HG03159 (cell line): ENCODE data around the gene CCM2.

Source experiments
- ATAC-seq: cut with Tn5 transposase; IDR thresholded peaks from one replicate; pipeline ENCODE4 v1.9.1; 2021; ENCODE audit warnings: mild to moderate bottlenecking, moderate library complexity; ENCODE audit not compliant: unreplicated experiment

Gene CCM2

DNA sequence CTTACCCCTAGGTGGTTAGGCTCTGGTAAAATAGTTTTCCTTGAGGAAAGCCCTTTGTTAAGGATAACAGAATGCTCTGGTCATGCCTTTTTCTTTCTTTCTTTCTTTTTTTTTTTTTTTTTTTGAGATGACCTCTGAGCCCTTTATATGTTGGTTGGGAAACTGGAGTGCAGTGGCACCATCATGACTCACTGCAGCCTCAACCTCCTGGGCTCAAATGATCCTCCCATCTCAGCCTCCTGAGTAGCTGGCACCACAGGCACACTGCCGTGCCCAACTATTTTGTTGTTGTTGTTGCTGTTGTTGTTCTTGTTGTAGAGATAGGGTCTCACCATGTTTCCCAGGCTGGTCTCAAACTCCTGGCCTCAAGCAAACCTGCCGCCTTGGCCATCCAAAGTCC lies 61.4 kb downstream of the CCM2 start:
- ATAC-seq: no peak

DNA sequence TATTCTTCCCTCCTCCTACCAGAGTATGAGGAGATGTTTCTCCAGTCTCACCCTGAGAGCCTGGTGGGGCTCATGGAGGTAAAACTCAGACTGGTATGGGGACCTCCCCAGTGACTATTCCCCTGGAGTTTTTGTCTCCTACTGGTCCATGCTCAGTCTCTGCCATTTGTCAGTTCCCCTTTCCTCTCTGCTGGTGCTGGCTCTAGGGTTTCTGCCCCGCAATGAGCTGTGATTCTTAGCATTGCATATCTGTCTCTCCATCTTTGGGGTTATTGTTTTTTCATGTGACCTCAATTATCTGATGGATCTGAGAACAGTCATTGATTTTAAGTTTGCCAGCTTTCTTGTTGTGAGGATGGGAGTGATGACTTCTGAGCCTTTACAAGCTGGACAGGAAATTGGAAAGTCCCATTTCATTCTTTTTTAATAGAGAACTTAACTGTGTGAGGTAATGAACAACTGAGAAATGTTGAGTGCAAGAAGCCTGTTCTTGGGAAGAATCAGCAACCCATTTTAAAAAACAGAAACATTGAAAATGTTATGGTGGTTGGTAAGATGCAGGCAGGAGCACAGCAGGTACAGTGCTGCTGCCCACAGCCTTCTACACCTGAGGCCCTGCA lies 61.9 kb downstream of the CCM2 start:
- no peak for ATAC-seq

DNA sequence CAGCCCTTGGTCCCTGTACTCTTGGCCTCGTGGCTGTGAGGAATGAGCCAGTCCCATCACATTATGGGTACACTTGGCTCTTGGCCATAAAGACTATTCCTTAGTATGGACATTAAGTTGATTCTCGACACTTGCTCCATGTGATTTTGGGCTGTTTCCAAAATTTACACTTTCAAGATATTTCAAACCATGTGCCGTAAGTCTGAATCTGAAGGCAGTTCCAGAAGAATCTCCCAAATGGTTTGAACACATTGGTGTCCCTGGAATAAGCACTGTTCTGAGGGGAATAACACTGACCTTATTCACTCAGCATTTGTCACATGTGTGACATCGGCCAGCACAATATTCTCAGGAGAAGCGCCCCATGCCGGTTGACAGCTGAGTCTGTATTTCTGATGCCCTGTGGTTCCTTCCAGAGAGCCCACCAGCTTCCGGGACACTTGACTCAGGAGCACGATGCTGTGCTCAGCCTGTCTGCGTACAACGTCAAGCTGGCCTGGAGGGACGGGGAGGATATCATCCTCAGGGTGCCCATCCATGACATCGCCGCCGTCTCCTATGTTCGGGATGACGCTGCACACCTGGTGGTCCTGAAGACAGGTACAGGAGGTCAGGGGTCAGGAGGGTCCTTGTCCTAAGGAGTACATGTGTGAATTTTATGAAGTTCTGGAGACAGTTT lies 64.2 kb downstream of the CCM2 start:
- ATAC-seq: no peak

DNA sequence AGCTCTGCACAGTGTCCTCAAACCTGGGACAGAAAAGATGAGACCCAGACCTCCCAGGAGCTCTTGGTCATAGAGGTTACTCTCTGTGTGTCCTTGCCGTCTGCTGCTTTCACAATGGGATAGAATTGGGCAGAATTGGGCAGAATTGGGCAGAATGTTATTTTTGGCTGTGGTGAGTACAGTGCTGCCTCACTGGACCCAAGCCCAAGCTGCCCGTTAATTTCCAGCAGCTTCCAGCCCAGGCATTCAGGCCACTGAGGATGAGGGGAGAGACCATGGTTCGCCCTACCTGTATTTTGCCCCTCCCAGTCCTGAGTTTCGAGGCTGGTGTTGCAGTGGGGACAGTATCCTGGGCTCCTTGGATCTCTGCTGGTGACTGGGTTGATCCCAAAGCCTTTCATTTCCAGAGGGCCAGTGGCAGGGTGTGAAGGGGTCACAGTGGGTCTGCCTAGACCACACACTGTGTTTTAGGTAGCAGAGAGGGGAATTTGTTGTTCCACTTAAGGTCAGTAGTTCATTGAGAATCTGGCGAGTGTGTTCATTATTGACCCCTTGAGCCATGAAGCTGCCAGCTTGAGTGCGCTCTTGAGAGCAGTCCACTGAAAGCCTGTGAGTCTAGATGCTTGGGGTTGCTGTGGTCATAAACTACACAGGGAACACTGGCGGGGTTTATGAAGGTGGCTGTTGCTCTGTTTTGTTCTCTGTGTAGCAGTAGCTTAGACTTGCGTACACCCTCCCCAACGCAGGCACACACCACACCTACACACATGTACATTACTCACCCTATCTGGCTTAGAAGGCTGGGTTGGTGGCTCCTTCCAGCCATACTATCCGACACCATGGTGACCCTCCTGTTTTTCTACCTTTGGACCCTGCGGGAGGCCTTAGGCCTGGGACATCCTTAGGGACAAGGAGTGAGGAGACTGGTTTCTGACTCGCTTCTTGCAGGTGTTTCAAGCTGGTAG lies 65.3 kb downstream of the CCM2 start:
- no peak for ATAC-seq

DNA sequence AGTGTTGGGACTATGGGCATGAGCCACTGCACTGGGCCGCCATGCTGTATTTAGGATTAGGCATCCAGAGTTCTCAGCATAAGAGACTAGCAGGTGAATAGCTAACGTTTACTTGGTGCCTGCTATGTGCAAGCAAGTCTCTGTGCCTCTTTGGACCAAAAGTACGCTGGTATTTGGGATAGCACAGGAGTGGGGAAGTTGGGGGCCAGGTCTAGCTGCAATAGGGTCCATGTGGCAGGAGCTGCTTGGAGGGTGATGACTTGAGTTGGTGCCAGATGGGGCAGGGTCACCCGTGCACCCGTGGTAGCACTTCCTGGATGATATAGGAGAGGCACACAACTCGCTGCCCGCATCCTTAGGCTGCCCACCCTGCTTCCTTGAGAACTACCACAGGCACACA lies 66.4 kb downstream of the CCM2 start:
- ATAC-seq: no peak

DNA sequence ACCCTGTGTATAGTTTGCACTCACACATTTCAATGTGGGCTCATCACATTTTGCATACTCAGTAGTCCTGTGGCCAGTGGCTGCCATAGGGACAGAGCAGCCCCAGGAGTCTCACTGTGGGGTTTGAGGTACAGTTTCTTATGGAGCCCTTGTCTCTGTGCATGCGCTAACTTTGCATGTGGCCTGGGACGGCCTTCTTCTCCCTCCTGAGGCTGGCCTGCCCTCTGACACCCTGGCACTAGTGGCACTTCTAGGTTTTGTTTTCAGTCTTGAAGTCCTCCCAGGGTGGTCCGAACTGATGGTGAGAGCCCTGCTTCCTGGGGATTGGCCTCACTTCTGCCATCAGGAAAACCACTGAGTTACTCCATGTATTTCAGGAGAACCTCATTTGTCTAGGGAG lies 67.6 kb downstream of the CCM2 start:
- no peak for ATAC-seq

DNA sequence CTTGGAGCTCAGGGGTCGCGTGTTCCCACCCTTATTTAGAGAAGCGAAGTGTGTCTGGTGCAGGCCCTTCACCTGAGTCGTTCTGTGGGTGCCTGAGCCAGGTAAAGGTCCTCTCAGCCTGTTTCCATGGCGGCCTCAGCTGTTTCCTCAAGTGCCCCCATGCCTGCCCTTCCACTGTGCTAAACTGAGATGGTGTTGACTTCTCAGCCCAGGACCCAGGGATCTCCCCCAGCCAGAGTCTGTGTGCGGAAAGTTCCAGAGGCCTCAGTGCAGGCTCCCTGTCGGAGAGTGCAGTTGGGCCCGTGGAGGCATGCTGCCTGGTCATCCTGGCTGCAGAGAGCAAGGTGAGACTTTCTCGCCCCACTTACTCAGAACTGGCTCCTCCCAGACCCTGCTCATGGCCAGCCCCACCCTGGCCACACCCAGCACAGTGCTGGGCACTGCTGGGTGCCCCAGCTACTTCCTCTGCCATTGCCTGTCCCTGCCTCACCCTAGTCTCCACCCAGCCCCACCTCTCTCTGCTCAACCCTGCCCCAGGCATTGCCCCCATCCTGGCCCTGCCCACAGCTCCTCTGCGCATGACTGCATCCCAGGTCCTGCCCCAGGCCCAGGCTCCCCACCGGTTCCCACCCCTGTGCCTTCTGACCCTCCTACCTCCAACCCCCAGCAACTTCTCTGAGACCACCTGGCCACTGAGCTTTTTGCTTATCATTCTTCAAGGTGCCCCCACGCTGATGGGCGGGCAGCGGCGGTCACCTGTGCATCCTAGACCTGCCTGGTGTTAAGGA lies 68.4 kb downstream of the CCM2 start:
- ATAC-seq: no peak

DNA sequence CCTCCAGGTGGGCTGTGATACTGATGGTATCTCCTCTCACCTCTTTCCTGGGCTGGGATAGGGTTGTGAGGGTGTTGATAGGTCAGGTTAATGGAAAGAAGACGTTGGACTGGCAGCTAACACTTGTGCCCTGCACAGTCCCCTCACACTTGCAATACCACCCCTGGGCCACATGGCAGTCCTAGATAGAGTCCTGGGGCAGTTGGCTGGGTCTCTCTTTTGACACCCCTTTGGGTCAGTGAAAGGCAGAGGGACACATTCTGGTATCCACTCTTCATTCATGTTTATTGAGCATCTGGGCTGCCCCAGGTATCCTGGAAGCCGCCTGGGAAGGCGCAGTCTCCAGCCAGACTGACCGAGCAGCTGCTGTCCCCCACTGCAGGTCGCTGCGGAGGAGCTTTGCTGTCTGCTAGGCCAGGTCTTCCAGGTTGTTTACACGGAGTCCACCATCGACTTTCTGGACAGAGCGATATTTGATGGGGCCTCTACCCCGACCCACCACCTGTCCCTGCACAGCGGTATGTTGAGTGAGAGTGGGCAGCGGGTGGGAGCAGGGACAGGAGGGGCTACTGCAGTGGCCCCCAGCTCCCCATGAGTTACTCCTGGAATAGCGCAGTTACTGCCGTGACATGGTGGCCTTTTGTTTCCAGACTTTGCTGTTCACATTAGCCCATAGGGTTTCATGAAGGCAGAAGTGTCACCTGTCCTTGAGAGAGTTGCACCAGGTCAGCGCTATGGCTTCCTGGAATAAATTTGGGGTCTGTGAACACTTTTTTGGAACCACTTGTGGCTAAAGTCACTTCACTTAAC lies 69.6 kb downstream of the CCM2 start:
- no peak for ATAC-seq

DNA sequence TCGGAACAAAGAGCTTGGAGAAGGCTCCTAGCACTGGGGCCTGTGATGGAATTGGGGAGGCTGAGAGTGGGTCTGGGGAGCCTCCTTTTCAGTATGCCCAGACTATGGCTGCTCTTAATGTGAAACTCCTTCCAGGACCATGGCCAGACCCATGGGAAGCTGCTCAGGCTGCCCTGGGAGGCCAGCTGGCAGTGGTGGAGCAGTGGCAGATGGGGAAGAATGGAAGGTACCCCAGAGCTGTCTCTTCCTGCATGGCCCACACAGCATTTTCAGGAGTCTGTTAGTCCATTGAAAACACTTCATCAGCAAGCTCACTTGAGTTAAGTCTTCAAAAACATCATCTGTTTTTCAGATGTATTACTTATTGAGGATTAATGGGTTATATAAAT lies 70.2 kb downstream of the CCM2 start:
- no peak for ATAC-seq

DNA sequence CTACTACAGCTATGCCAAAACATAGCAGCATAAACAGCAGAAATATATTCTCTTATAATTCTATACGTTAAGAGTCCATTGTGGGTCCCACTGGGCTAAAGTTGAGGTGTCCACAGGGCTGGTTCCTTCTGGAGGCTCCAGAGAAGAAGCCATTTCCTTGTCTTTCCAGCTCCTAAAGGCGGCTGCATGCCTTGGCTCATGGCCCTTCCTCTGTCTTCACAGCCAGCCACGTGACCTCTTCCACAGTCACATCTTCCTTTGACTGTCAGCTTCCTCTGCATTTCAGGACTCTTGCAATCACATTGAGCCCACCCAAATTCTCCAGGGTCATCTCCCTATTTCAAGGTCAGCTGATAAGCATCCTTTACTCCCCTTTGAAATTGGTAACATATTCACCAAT lies 71.5 kb downstream of the CCM2 start:
- ATAC-seq: no peak

DNA sequence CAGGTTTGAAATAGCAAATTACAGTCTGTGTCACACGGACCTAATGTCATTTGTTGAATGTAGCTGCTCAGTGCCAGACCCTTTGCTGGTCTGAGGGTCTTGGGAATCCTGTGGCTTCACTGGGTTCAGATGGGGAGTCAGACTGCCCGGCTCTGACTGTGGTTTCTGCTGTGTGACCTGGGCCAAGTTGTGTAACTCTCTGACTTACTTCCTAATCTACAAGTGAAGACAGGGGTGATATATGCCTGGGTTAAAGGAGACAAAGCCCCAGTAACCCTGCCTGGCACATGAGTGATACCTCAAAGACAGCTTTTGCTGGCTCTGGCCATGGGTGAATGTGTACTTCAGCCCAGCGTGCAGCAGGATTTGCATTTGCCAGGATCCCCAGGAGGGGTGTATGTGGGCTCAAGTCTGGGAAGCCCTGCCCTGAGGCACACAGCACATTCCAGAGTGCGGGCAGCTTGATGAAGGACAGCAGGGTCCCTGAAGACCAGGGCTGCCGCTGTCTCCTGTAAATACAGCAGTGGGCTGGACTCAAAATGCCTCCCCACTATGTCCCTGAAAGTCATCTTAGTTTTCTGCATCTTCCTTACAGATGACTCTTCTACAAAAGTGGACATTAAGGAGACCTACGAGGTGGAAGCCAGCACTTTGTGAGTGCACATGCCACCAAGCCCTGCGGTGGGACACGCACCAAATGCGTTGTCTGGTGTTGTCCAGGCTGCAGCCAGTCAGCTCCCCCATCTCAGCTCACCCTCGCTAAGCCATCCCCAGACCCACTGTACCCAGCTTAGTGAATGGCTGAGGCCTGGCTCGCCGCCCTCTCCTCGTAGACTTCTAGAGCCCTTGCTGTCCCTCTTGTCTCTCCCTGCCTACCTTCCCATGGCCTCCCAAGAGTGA lies 72.4 kb downstream of the CCM2 start:
- no peak for ATAC-seq

DNA sequence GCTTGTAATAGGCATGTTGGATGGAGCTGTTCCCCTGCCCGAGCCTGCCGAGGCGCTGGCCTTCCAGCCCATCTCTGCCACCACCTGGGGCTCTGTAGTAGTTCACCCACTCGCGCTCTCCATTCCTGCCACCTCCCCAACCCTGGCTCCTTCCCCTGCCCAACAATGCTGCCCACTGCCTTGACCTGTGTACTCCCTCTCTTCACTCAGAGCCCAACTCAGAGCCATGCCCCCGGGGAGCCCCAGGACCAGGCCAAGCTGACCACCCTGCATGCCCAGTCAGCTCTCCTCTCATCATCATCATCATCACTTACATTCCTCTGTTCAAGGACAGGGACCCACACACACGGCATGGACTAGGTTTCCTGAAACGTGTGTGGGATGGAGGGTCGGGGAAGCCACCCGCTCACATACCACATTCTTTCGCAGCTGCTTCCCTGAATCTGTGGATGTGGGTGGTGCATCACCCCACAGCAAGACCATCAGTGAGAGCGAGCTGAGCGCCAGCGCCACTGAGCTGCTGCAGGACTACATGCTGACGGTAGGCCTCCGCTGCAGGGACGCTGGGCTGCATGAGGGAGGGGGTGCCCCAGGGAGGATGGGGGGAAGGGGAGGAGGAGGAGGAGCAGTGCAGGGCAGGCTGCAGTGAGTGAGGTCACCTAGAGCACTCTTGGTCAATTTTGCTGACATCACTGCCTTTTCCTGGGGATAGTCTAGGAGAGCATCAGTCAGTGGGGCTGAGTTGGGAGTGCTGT lies 73.2 kb downstream of the CCM2 start:
- no peak for ATAC-seq

DNA sequence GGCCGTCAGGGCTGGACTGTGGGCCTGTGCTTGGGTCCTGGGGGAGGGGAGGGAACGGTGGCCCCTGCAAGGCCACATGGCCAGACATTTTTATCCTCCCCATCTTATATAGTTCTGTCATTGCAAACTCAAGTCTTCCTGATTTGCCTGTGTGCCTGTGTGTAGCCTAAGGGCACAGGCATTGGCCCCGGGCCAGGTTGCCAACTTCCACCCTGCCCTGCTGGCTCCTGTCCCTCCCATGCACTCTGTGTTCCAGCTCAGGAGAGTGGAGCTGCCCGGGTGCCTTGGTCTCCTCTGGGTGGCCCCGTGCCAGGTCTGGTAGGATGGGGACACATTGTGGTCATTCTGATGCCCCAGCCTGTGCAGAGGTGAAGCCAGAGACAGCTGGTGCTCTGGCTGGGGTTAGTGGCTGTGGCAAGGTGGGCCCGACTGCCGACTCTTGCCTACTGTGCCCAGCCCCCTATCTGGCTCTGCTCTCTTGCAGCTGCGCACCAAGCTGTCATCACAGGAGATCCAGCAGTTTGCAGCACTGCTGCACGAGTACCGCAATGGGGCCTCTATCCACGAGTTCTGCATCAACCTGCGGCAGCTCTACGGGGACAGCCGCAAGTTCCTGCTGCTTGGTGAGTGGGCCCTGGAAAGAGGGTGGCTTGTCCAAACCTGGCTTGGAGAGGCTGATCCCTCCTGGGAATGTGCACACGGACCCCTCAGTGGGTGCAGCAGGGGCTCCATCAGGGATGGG lies 74.0 kb downstream of the CCM2 start:
- ATAC-seq: no peak

DNA sequence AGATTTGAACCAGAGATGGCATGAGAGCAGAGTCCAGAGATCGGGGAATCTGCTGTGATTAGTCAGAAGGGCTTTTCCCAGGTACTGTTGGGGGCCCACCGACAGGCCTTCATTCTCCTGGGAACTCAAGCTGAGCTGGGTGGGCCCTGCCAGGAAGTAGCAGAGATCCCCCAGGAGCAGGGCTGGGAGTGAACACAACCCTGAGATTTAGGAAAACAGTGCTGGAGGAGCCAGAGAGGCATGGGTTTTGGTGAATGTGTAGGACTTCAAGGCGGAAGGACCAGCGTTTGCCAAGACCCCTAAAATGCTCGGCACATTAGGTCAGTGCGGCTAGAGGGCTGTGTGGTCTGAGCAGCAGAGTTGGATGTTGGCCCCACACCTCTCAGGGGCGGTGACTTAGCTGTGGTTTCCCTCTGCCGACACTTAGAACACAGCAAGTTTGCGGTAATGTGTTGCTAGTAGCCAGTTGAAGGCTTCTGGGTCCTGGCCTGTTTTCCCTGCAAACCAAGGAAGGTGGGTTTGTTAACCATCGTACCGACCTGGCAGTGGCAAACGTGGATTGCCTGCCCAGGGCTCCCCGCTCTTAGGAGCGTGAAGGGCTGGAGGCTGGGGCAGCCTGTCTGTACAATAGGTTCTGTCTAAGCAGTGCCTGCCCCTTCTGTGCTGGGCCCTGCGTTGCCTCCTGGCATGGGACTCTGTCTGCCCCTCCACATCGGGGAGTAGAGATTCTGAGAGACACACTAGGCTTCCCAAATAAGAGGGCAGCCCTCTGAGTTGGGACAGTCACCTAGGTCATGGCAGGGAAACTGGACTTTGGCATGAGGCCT lies 74.7 kb downstream of the CCM2 start:
- no peak for ATAC-seq

DNA sequence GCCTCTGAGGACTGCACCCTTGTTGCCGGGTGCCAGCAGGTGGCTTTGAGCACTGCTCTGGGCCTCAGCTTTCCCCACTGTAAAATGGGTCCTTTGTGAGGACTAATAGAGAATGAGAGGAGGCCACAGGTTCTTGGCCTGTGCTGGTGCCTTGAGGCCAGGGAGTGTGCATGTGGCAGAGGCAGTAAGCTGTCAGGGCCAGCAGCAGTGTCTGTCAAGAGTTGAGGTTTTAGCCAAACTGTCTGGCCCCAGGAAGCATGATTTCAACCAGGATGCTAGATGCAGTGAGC lies 75.3 kb downstream of the CCM2 start:
- no peak for ATAC-seq

DNA sequence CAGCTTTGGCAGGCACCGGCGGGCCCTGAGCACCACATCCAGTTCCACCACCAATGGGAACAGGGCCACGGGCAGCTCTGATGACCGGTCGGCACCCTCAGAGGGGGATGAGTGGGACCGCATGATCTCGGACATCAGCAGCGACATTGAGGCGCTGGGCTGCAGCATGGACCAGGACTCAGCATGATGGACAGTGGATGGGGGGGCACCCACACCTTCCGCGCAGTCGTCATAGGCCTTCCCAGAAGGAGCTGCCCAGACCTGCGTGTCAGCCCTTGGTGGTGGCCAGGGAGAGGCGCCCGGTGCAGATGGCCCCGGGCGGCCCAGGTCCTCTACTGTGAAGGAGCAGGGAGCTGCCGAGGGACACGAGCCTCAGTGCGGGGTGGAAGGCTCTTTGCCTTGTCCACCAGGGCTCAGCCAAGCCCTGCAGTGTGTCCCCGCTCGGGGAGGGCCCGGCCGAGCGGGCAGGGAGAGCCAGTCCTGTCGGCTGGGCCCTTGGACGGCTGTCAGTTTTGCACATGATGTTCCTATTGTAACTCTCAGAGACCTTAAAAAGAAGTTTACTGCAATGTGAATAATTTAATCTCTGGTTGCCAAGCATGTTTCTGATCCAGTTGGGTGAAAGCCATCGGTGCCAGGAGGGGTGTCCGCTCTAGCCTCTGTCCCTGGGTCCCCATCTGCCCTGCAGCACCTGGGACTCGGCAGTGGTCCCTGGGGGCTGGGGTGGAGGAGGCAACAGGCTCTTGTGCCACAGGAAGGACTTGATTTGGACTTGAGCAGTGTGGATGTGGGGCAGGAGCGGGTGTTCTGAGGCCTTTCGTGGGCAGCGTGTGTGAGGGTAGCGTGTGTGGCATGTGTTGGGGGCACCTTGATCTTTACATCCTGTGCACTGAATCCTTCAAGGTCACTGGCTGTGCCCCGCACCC lies 76.1 kb downstream of the CCM2 start:
- ATAC-seq: no peak
